ENCODE results near the gene HSPBP1. TPM values are rescaled to one million over a fixed set of nuclear protein-coding genes. Genes with fewer than 3 reads are reported as not detected.
"Not testable (repeated sequence)": the region's sequence is repeated elsewhere in the genome, so short reads cannot be mapped to it uniquely, and the experiment has no call there.

The HSPBP1 gene
- total RNA-seq, 1 donor from 2014 or later, result 66.4 TPM

DNA sequence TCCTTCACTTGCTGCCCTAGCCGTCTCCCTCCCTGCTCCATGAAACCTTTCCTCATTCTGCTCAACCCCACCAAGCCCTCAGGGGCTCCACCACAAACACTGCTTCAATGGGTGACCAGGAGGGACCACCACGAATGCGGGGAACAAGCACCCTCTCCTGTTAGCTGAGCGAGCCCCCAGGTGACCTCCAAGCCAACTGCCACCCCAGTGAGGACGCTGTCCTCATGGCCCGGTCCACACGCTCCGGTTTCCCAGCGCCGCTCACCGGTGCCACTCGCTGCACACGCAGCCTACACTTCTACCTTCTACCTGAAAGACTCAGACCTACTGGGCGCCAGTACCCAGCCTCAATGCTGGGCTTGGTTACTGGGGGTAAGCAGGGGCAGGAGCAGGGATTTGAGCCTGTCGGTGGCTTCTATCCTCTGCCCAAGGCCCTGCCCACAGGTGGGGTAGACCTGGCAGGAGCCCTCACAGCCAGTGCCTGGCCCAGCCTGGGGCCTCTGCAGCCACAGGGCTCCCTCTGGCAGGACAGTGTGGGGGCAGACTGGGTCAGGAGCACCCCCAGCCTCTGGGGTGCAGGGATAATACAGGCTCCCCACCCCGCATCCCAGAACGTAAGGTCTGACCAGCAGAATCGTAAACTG, 50.6 kb downstream of the HSPBP1 start:
- no peak overlapping the region for H3K4me3 Mint-ChIP-seq
- no peak overlapping the region for H3K27ac Mint-ChIP-seq
- intact Hi-C loops (cut with micrococcal nuclease), result no loop called here
- H3K36me3 Mint-ChIP-seq (ENCODE audit: low read depth), result peaks cover 31% of the 10 kb centered on the region
- DNase-seq (ENCODE audit: low spot score), result no peak
- H3K27me3 Mint-ChIP-seq (ENCODE audit: insufficient read depth), result no peaks in the 10 kb centered on the region
- no peaks in the 10 kb centered on the region for H3K9me3 Mint-ChIP-seq
- H3K4me1 Mint-ChIP-seq (ENCODE audit: low read depth), result no peaks in the 10 kb centered on the region

GRCh38 chr19:55228403-55229031, 51.4 kb downstream of the HSPBP1 start, which contains the start of gene TMEM86B:
Gene TMEM86B (minus strand): TSS chr19:55228763. CDS start chr19:55228741, 22 bp downstream.
- H3K27ac Mint-ChIP-seq, result no peak within 1 kb of the TSS
- H3K36me3 Mint-ChIP-seq (ENCODE audit: low read depth), result peaks cover 27% of the 10 kb centered on the region
- H3K4me1 Mint-ChIP-seq (ENCODE audit: low read depth), result no peaks in the 10 kb centered on the region
- intact Hi-C loops (cut with micrococcal nuclease), result no loop called here
- H3K27me3 Mint-ChIP-seq (ENCODE audit: insufficient read depth), result no peaks in the 10 kb centered on the region
- no peaks in the 10 kb centered on the region for H3K9me3 Mint-ChIP-seq
- H3K4me3 Mint-ChIP-seq, result no peak within 1 kb of the TSS
- DNase-seq (ENCODE audit: low spot score), result no peak

DNA sequence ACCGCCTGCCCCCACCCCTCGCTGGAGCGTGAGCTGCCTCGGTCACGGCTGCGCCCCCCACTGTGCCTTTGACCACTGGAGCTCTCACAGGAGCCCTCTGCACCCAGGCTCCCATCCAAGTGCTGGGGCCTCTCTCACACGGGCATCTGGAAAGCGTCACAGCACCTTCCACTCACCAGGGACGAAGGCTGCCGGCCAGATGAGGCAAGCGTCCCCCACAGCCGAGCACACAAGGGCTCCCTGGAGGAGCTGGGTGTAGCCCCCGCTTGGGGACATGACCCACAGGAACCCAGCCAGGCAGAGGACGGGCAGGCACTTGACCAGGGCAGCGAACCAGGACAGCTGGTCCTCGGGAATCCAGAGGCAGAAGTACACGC, 51.9 kb downstream of the HSPBP1 start:
- H3K27me3 Mint-ChIP-seq (ENCODE audit: insufficient read depth), result no peaks in the 10 kb centered on the region
- no peak overlapping the region for H3K27ac Mint-ChIP-seq
- intact Hi-C loops (cut with micrococcal nuclease), result no loop called here
- no peaks in the 10 kb centered on the region for H3K9me3 Mint-ChIP-seq
- peaks cover 22% of the 10 kb centered on the region for H3K36me3 Mint-ChIP-seq (ENCODE audit: low read depth)
- DNase-seq (ENCODE audit: low spot score), result no peak
- no peaks in the 10 kb centered on the region for H3K4me1 Mint-ChIP-seq (ENCODE audit: low read depth)
- H3K4me3 Mint-ChIP-seq, result no peak overlapping the region

GRCh38 chr19:55227241-55228014, 52.5 kb downstream of the HSPBP1 start:
- Mint-ChIP-seq H3K27me3 (ENCODE audit: insufficient read depth) (no peaks in the 10 kb centered on the region), H3K27ac (no peak overlapping the region), H3K36me3 (ENCODE audit: low read depth) (peaks cover 19% of the 10 kb centered on the region), H3K4me3 (no peak overlapping the region), H3K4me1 (ENCODE audit: low read depth) (no peaks in the 10 kb centered on the region), H3K9me3 (no peaks in the 10 kb centered on the region)
- intact Hi-C loops (cut with micrococcal nuclease), result no loop called here
- no peak for DNase-seq (ENCODE audit: low spot score)

DNA sequence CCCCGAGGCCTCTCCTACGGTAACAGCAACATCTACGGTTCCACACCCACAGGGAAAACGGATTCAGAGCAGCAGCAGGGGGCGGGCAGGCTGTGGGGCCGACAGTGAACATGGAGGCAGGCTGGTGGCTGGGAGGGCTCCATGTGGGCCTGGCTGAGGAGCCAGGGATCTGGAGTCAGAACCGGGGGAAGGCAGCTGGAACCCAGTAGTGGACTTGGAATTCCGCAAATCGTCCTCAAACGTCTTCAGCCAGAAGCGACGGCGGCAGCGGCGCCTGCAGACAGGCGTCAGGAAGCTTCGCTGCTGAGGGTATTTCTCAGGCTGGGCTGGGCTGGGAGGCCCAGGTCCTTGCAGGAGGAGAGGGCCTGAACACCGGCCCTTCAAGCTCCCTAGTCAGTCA, 53.1 kb downstream of the HSPBP1 start:
- Mint-ChIP-seq H3K27me3 (ENCODE audit: insufficient read depth) (no peaks in the 10 kb centered on the region), H3K36me3 (ENCODE audit: low read depth) (peaks cover 15% of the 10 kb centered on the region), H3K9me3 (no peaks in the 10 kb centered on the region), H3K27ac (no peak overlapping the region), H3K4me1 (ENCODE audit: low read depth) (no peaks in the 10 kb centered on the region), H3K4me3 (no peak overlapping the region)
- no peak for DNase-seq (ENCODE audit: low spot score)
- intact Hi-C loops (cut with micrococcal nuclease), result no loop called here

DNA sequence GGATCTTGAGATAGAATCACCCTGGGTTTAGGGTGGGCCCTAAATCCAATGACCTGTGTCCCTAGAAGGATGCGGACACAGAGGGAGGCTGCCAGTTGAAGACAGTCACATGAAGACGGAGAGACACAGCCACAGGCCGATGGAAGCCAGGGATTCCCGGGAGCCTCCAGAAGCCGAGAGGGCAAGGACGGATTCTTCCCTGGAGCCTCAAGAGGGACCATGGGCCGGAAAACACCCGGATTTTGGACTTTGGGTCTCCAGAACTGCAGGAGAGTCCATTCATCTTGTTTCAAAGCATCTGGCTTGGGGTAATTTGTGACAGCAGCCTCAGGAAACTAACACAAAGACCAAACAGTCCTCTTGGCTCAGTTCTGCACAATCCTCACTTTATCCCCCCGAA, 53.6 kb downstream of the HSPBP1 start:
- Mint-ChIP-seq H3K27me3 (ENCODE audit: insufficient read depth) (no peaks in the 10 kb centered on the region), H3K4me3 (no peak overlapping the region), H3K4me1 (ENCODE audit: low read depth) (no peaks in the 10 kb centered on the region), H3K36me3 (ENCODE audit: low read depth) (peaks cover 18% of the 10 kb centered on the region), H3K27ac (no peak overlapping the region), H3K9me3 (no peaks in the 10 kb centered on the region)
- no peak for DNase-seq (ENCODE audit: low spot score)
- intact Hi-C loops (cut with micrococcal nuclease), result no loop called here

DNA sequence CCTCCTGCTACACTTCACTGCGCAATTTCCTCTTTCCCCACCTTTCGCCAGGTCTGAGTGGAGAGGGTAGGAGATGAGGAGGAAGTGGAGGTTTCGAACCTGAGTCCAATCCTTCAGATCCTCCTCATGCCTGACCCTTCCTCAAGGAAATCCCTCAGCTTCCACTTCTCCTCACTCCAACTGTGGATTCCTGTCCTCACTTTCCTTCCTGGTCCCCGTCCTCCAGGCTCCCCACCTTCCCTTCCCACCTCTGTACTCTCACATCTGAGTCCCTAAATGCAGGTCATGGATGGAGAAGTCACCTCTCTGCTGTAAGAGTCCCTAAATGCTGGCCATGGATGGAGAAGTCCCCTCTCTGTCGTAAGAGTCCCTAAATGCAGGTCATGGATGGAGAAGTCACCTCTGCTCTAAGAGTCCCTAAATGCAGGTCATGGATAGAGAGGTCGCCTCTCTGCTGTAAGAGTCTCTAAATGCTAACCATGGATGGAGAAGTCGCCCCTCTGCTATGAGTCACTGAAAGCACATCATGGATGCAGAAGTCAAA, 54.4 kb downstream of the HSPBP1 start:
- Mint-ChIP-seq H3K36me3 (ENCODE audit: low read depth) (peaks cover 21% of the 10 kb centered on the region), H3K4me1 (ENCODE audit: low read depth) (no peaks in the 10 kb centered on the region), H3K27ac (no peak overlapping the region), H3K27me3 (ENCODE audit: insufficient read depth) (no peaks in the 10 kb centered on the region), H3K4me3 (no peak overlapping the region), H3K9me3 (peaks cover 5% of the 10 kb centered on the region)
- DNase-seq (ENCODE audit: low spot score), result no peak
- intact Hi-C loops (cut with micrococcal nuclease), result no loop called here

DNA sequence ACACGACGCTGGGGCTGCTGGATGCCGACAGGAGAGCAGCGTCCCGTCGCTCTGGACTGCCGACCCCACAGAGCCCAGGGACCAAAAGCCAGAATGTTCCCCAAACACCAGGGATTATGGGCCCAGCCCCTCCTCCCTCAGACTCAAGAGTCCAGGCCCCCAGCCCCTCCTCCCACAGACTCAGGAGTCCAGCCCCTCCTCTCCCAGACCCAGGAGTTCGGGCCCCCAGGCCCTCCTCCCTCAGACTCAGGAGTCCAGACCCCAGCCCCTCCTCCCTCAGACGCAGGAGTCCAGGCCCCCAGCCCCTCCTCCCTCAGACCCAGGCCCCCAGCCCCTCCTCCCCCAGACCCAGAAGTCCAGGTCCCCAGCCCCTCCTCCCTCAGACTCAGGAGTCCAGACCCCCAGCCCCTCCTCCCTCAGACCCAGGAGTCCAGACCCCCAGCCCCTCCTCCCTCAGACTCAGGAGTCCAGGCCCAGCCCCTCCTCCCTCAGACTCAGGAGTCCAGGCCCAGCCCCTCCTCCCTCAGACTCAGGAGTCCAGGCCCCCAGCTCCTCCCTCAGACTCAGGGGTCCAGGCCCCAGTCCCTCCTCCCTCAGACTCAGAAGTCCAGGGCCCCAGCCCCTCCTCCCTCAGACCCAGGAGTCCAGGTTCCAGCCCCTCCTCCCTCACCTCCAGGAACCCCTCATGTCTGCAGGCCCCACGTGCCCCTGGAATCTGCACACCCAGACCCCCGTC, 55.1 kb downstream of the HSPBP1 start:
- H3K4me1 Mint-ChIP-seq (ENCODE audit: low read depth); intact Hi-C loops (cut with micrococcal nuclease); DNase-seq (ENCODE audit: low spot score); H3K27me3 Mint-ChIP-seq (ENCODE audit: insufficient read depth); H3K27ac Mint-ChIP-seq; H3K4me3 Mint-ChIP-seq; H3K9me3 Mint-ChIP-seq: not testable (repeated sequence)
- peaks cover 22% of the 10 kb centered on the region for H3K36me3 Mint-ChIP-seq (ENCODE audit: low read depth)

DNA sequence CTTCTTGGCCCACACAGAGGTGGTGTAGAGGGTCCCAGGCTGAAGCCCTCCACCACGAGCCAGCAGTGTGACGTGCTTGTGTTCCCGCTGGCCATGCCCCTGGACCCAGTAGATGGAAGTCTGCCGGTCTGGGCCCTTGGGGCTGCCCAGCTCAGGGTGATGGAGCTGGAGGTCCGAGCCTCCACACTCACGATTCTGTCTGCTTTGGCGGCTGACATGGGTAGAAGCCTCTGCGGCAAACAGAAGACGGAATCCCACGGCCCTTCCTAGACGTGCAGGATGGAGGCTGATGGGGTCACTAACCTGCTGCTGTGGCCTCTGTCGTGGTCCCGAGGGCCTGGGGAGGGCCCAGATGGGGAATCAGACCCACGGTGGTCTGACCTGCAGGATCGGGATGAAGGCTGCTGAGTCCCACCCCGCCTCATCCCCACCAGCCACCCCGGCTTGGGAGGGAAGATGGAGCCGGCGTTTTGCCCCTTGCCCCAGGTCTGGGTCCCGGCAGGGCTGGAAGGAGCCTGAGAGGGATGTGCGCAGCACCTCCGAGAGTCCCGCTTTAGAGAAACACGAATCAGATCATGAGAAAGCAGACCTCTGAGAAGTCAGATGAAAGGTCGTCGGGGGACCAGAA, 55.8 kb downstream of the HSPBP1 start:
- DNase-seq (ENCODE audit: low spot score), result no peak
- Mint-ChIP-seq H3K27me3 (ENCODE audit: insufficient read depth) (no peaks in the 10 kb centered on the region), H3K4me3 (no peak overlapping the region), H3K9me3 (peaks cover 5% of the 10 kb centered on the region), H3K4me1 (ENCODE audit: low read depth) (no peaks in the 10 kb centered on the region), H3K36me3 (ENCODE audit: low read depth) (peaks cover 22% of the 10 kb centered on the region), H3K27ac (no peak overlapping the region)
- intact Hi-C loops (cut with micrococcal nuclease), result no loop called here

GRCh38 chr19:55223291-55224037, 56.4 kb downstream of the HSPBP1 start:
- intact Hi-C loops (cut with micrococcal nuclease), result no loop called here
- Mint-ChIP-seq H3K27ac (no peak overlapping the region), H3K27me3 (ENCODE audit: insufficient read depth) (no peaks in the 10 kb centered on the region), H3K4me1 (ENCODE audit: low read depth) (no peaks in the 10 kb centered on the region), H3K36me3 (ENCODE audit: low read depth) (peaks cover 22% of the 10 kb centered on the region), H3K9me3 (peaks cover 5% of the 10 kb centered on the region), H3K4me3 (no peak overlapping the region)
- no peak for DNase-seq (ENCODE audit: low spot score)

DNA sequence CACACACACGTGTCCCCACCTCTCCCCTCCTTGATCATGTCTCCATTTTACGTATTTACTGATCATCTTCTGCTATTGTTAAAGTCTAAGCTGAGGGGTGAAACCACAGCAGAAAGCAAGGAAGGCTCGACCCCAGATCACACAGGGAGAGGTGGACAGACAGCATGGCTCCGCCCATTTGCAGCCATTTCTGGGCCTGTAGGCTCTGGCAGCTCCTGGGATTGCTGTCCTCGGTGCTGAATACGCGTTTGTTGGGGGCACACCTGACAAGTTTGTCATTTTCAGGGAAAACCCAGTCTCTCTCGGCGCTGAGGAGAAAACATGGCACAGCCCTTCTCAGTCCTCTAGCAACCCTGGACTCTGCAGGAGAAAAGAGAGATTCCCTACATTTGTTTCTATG, 59.4 kb downstream of the HSPBP1 start:
- H3K4me1 Mint-ChIP-seq (ENCODE audit: low read depth), result peaks cover 11% of the 10 kb centered on the region
- no peak overlapping the region for H3K27ac Mint-ChIP-seq
- DNase-seq (ENCODE audit: low spot score), result no peak
- H3K4me3 Mint-ChIP-seq, result no peak overlapping the region
- H3K36me3 Mint-ChIP-seq (ENCODE audit: low read depth), result peaks cover 14% of the 10 kb centered on the region
- H3K9me3 Mint-ChIP-seq, result peaks cover 13% of the 10 kb centered on the region
- intact Hi-C loops (cut with micrococcal nuclease), result no loop called here
- H3K27me3 Mint-ChIP-seq (ENCODE audit: insufficient read depth), result peaks cover 8% of the 10 kb centered on the region

All from activated T-helper 1 cell treated with anti-CD3 and anti-CD28 coated beads, Interleukin-12 subunit alpha, Interleukin-12 subunit beta, Interleukin-2, Interleukin-4 antibody, amounts not matched to agents 30 ng/mL and 10 ng/mL and 1 ng/mL, durations not matched to agents 14 hours and 24 hours and 36 hours (primary cell).